GM12892 (cell line): ENCODE results near the gene NEB.

Source experiments
- POLR2A ChIP-seq: IDR thresholded peaks from 2 replicates; pipeline ENCODE4 v1.6.1; 2011; ENCODE audit warnings: low read depth, low read length, control low read depth
- TAF1 ChIP-seq: IDR thresholded peaks from 2 replicates; pipeline ENCODE4 v1.6.1; 2011; ENCODE audit warnings: low read depth, mild to moderate bottlenecking, control low read depth, low read length, borderline replicate concordance

DNA sequence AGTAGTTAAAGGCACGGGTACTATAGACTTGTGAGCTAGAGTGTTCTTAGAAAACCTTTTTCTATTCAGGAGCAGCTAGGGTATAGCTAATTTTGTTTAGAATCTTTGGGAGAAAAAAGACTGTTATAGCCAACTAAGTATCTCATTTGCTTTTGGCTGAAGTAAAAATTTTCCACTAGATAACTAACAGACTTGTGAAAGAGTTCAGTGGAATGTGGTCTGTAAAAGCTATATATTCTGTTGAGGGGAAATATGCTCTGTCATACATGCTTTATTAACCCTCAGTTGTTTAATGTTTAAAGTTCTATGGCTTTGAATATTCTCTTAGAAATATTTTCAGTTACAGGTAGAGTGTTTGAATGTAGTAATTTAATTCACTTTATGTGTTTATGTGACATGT is 274.9 kb downstream of the NEB start:
- TF ChIP-seq POLR2A (no peak), TAF1 (no peak)
